H9 (cell line): Measurements from ENCODE around the gene DOK6. TPM values are rescaled to one million over a fixed set of nuclear protein-coding genes. Genes with fewer than 3 reads are reported as not detected.

ENCODE experiments used
- DNase-seq: peaks from one replicate; pipeline ENCODE4 v3.0.0-alpha.2; 2017
- H2AFZ ChIP-seq: one replicate; pipeline ENCODE4 v1.6.1; 2013; ENCODE audit warnings: mild to moderate bottlenecking, low read length, control low read depth, moderate library complexity
- H2AK5ac ChIP-seq: 2 replicates; pipeline ENCODE4 v1.6.1; 2013; ENCODE audit warnings: low read length, control low read depth, mixed read lengths; ENCODE audit not compliant: insufficient read length
- H2BK120ac ChIP-seq: one replicate; pipeline ENCODE4 v1.6.1; 2013; ENCODE audit warnings: low read depth, mild to moderate bottlenecking, low read length, control low read depth, inconsistent platforms; ENCODE audit not compliant: poor library complexity, severe bottlenecking
- H2BK12ac ChIP-seq: 2 replicates; pipeline ENCODE4 v1.6.1; 2013; ENCODE audit warnings: low read length, control low read depth, mixed read lengths, low read depth; ENCODE audit not compliant: insufficient read length
- H2BK15ac ChIP-seq: 2 replicates; pipeline ENCODE4 v1.6.1; 2013; ENCODE audit warnings: low read depth, low read length, control low read depth
- H2BK20ac ChIP-seq: one replicate; pipeline ENCODE4 v1.6.1; 2013; ENCODE audit warnings: low read depth, mild to moderate bottlenecking, low read length, control low read depth, inconsistent platforms; ENCODE audit not compliant: poor library complexity, severe bottlenecking
- H2BK5ac ChIP-seq: 2 replicates; pipeline ENCODE4 v1.6.1; 2013; ENCODE audit warnings: low read length, control low read depth, mixed read lengths; ENCODE audit not compliant: insufficient read length
- H3K14ac ChIP-seq: 2 replicates; pipeline ENCODE4 v1.6.1; 2013; ENCODE audit warnings: low read length, control low read depth; ENCODE audit not compliant: insufficient read depth
- H3K18ac ChIP-seq: 2 replicates; pipeline ENCODE4 v1.6.1; 2013; ENCODE audit warnings: low read depth, mild to moderate bottlenecking, mixed read lengths, low read length, control low read depth; ENCODE audit not compliant: insufficient read length
- H3K23ac ChIP-seq: 2 replicates; pipeline ENCODE4 v1.6.1; 2013; ENCODE audit warnings: low read length, control low read depth, mixed read lengths, low read depth; ENCODE audit not compliant: insufficient read length
- H3K23me2 ChIP-seq: 2 replicates; pipeline ENCODE4 v1.6.1; 2013; ENCODE audit warnings: low read depth, mild to moderate bottlenecking, mixed read lengths, low read length, control low read depth; ENCODE audit not compliant: insufficient read length, poor library complexity, severe bottlenecking
- H3K27ac ChIP-seq: 2 replicates; pipeline ENCODE4 v1.5.1; 2013; ENCODE audit warnings: low read length, control low read depth, mixed read lengths, low read depth; ENCODE audit not compliant: insufficient read length
- H3K27me3 ChIP-seq: 2 replicates; pipeline ENCODE4 v1.6.1; 2013; ENCODE audit warnings: low read length, control low read depth, inconsistent platforms; ENCODE audit not compliant: insufficient read depth
- H3K4ac ChIP-seq: 2 replicates; pipeline ENCODE4 v1.6.1; 2013; ENCODE audit warnings: low read depth, mild to moderate bottlenecking, control low read depth, inconsistent platforms, low read length, moderate library complexity
- H3K4me1 ChIP-seq: 2 replicates; pipeline ENCODE4 v1.6.1; 2013; ENCODE audit warnings: low read length, control low read depth, inconsistent platforms; ENCODE audit not compliant: insufficient read depth
- H3K4me2 ChIP-seq: 2 replicates; pipeline ENCODE4 v1.6.1; 2013; ENCODE audit warnings: low read length, control low read depth, mixed read lengths; ENCODE audit not compliant: insufficient read length, insufficient read depth
- H3K56ac ChIP-seq: 2 replicates; pipeline ENCODE4 v1.6.1; 2013; ENCODE audit warnings: low read depth, mild to moderate bottlenecking, mixed read lengths, low read length, control low read depth; ENCODE audit not compliant: insufficient read length
- H3K79me1 ChIP-seq: 2 replicates; pipeline ENCODE4 v1.6.1; 2013; ENCODE audit warnings: low read depth, mild to moderate bottlenecking, moderate library complexity, low read length, control low read depth, inconsistent platforms; ENCODE audit not compliant: insufficient read depth, poor library complexity, severe bottlenecking
- H3K79me2 ChIP-seq: 2 replicates; pipeline ENCODE4 v1.6.1; 2013; ENCODE audit warnings: low read length, control low read depth, inconsistent platforms; ENCODE audit not compliant: insufficient read depth
- H3K9ac ChIP-seq: 2 replicates; pipeline ENCODE4 v1.6.1; 2013; ENCODE audit warnings: low read length, control low read depth, mixed read lengths; ENCODE audit not compliant: insufficient read length; ENCODE audit errors: extremely low read depth
- H3K9me3 ChIP-seq: one replicate; pipeline ENCODE4 v1.6.1; 2013; ENCODE audit warnings: low read depth, low read length, inconsistent platforms; ENCODE audit not compliant: control insufficient read depth
- H3T11ph ChIP-seq: one replicate; pipeline ENCODE4 v1.6.1; 2013; ENCODE audit warnings: mild to moderate bottlenecking, low read length, control low read depth, inconsistent platforms
- H4K20me1 ChIP-seq: one replicate; pipeline ENCODE4 v1.6.1; 2013; ENCODE audit not compliant: control insufficient read depth, insufficient read length, insufficient read depth
- H4K5ac ChIP-seq: 2 replicates; pipeline ENCODE4 v1.6.1; 2013; ENCODE audit warnings: low read depth, mild to moderate bottlenecking, mixed read lengths, low read length, control low read depth; ENCODE audit not compliant: insufficient read length
- H4K8ac ChIP-seq: replicated peaks from 2 replicates; pipeline ENCODE4 v1.6.1; 2013; ENCODE audit warnings: low read length, control low read depth, mixed read lengths, low read depth; ENCODE audit not compliant: insufficient read length
- H4K91ac ChIP-seq: 2 replicates; pipeline ENCODE4 v1.6.1; 2013; ENCODE audit warnings: low read depth, mild to moderate bottlenecking, moderate library complexity, mixed read lengths, low read length, control low read depth; ENCODE audit not compliant: insufficient read length
- H3K27ac Mint-ChIP-seq, 3 experiments: 2 replicates in 2 of 3; 3 replicates in 1 of 3; pipeline ENCODE4 v1.8.0; 2020 to 2021; ENCODE audit warnings: mixed read lengths in 3 of 3, mild to moderate bottlenecking in 1 of 3, moderate library complexity in 1 of 3
- H3K27me3 Mint-ChIP-seq: 2 replicates; pipeline ENCODE4 v1.8.0; 2021; ENCODE audit warnings: low read depth, mild to moderate bottlenecking, moderate library complexity, mixed read lengths
- H3K36me3 Mint-ChIP-seq, 3 experiments: 2 replicates in 2 of 3; 3 replicates in 1 of 3; pipeline ENCODE4 v1.8.0; 2020 to 2021; ENCODE audit warnings: low read depth in 3 of 3, mixed read lengths in 3 of 3; ENCODE audit not compliant: insufficient read depth in 1 of 3
- H3K4me1 Mint-ChIP-seq, 2 experiments: 2 replicates each; pipeline ENCODE4 v1.8.0; 2020; ENCODE audit warnings: mixed read lengths in 2 of 2
- H3K4me3 Mint-ChIP-seq, 2 experiments: 2 replicates in 1 of 2; 3 replicates in 1 of 2; pipeline ENCODE4 v1.8.0; 2020 to 2021; ENCODE audit warnings: mild to moderate bottlenecking in 2 of 2, mixed read lengths in 2 of 2, moderate library complexity in 1 of 2
- H3K9me3 Mint-ChIP-seq, 2 experiments: 2 replicates in 1 of 2; 3 replicates in 1 of 2; pipeline ENCODE4 v1.8.0; 2020; ENCODE audit warnings: mild to moderate bottlenecking in 2 of 2, mixed read lengths in 2 of 2, moderate library complexity in 1 of 2
- CTCF ChIP-seq: fragments of 200-600 bp; sonication (generic); conservative IDR thresholded peaks from 3 replicates; pipeline ENCODE4 v1.8.0; 2021; ENCODE audit warnings: antibody characterized with exemption, mild to moderate bottlenecking
- WGBS: extraction: QIAGEN DNeasy Blood & Tissue Kit; methylation state at CpG from one replicate; pipeline ENCODE4 v1.1.7; 2013; ENCODE audit warnings: missing lambda C conversion rate, low lambda C conversion rate, mixed read lengths; ENCODE audit not compliant: insufficient read length; ENCODE audit errors: extremely low coverage; 5-methylcytosine and 5-hydroxymethylcytosine counted together
- total RNA-seq: library from RNA; stranded (reverse); gene quantifications from 2 replicates; pipeline ENCODE4 v1.2.1, GENCODE V29; 2021

Gene DOK6
- total RNA-seq, 1 experiment from 2014 or later, result 0.20 TPM

GRCh38 chr18:69387186-69387585, 13.5 kb upstream of the DOK6 start:
- H3K27ac ChIP-seq, result no peak overlapping the region
- H3K4me2 ChIP-seq, result no peak overlapping the region
- H3K4me1 ChIP-seq, result no peaks in the 10 kb centered on the region
- H3K9ac ChIP-seq, result no peak overlapping the region
- H3K23me2 ChIP-seq, result no peaks in the 10 kb centered on the region
- no peak overlapping the region for H2AFZ ChIP-seq
- H3K9me3 ChIP-seq, result no peaks in the 10 kb centered on the region
- no peak overlapping the region for H2BK12ac ChIP-seq
- no peaks in the 10 kb centered on the region for H3K27me3 ChIP-seq
- H3K23ac ChIP-seq, result no peak overlapping the region
- no peak overlapping the region for H2AK5ac ChIP-seq
- no peak overlapping the region for H2BK20ac ChIP-seq
- no peak overlapping the region for H3K14ac ChIP-seq
- no peak overlapping the region for H3K18ac ChIP-seq
- no peaks in the 10 kb centered on the region for H3K79me2 ChIP-seq
- no peak overlapping the region for H3K4ac ChIP-seq
- no CpG with 5 or more reads among the region's 2 CpGs for WGBS
- Mint-ChIP-seq H3K27me3 (no peaks in the 10 kb centered on the region), H3K9me3 (no peaks in the 10 kb centered on the region), H3K36me3 (no peaks in the 10 kb centered on the region), H3K4me3 (no peak overlapping the region; a peak in 1 of 5 replicates), H3K4me1 (peaks cover 4 to 13% of the 10 kb centered on the region in 2 experiments), H3K27ac (peak overlapping the region in 1 of 3 experiments; percentile 50; a peak in 2 of 7 replicates)
- no peak overlapping the region for H4K5ac ChIP-seq
- H4K8ac ChIP-seq, result no peak overlapping the region
- no peaks in the 10 kb centered on the region for H3K79me1 ChIP-seq
- H4K91ac ChIP-seq, result no peak overlapping the region
- no peak for DNase-seq
- H3K56ac ChIP-seq, result no peak overlapping the region
- no peaks in the 10 kb centered on the region for H4K20me1 ChIP-seq
- no peak overlapping the region for H2BK15ac ChIP-seq
- no peak overlapping the region for H3T11ph ChIP-seq
- no peak overlapping the region for H2BK120ac ChIP-seq
- TF ChIP-seq CTCF, result no peak
- no peak overlapping the region for H2BK5ac ChIP-seq
